Measurements from ENCODE around the gene EVX2. TPM values are rescaled to one million over a fixed set of nuclear protein-coding genes. Genes with fewer than 3 reads are reported as not detected.
A peak's percentile ranks its signal among the peaks of the same experiment; 100 is the strongest.

The EVX2 gene
- total RNA-seq, 1 donor from 2014 or later = not detected

GRCh38 chr2:176097820-176098365 is 14.1 kb upstream of the EVX2 start:
- Mint-ChIP-seq H3K36me3 (ENCODE audit: unreplicated experiment) (no peaks in the 10 kb centered on the region), H3K4me1 (ENCODE audit: unreplicated experiment) (peaks cover 30% of the 10 kb centered on the region), H3K9me3 (ENCODE audit: unreplicated experiment) (no peaks in the 10 kb centered on the region), H3K27me3 (ENCODE audit: unreplicated experiment) (peaks cover 93% of the 10 kb centered on the region), H3K27ac (ENCODE audit: unreplicated experiment) (no peak overlapping the region), H3K4me3 (ENCODE audit: unreplicated experiment) (peak overlapping the region; percentile 74)
- no peak for TF ChIP-seq CTCF (IDR thresholded peaks at IDR 0.05)
- no peak for DNase-seq (ENCODE audit: extremely low spot score, unreplicated experiment)

GRCh38 chr2:176096986-176097819 is 13.4 kb upstream of the EVX2 start:
- Mint-ChIP-seq H3K9me3 (ENCODE audit: unreplicated experiment) (no peaks in the 10 kb centered on the region), H3K4me1 (ENCODE audit: unreplicated experiment) (peaks cover 30% of the 10 kb centered on the region), H3K36me3 (ENCODE audit: unreplicated experiment) (no peaks in the 10 kb centered on the region), H3K27me3 (ENCODE audit: unreplicated experiment) (peaks cover 87% of the 10 kb centered on the region), H3K27ac (ENCODE audit: unreplicated experiment) (no peak overlapping the region), H3K4me3 (ENCODE audit: unreplicated experiment) (peak overlapping the region; percentile 74)
- peak; percentile 97 for TF ChIP-seq CTCF (IDR thresholded peaks at IDR 0.05)
- peak; percentile 90 for DNase-seq (ENCODE audit: extremely low spot score, unreplicated experiment)

GRCh38 chr2:176096243-176096985 is 12.7 kb upstream of the EVX2 start:
- no peak overlapping the region for H3K27ac Mint-ChIP-seq (ENCODE audit: unreplicated experiment)
- H3K9me3 Mint-ChIP-seq (ENCODE audit: unreplicated experiment) = no peaks in the 10 kb centered on the region
- H3K4me1 Mint-ChIP-seq (ENCODE audit: unreplicated experiment) = peaks cover 37% of the 10 kb centered on the region
- H3K4me3 Mint-ChIP-seq (ENCODE audit: unreplicated experiment) = peak overlapping the region; percentile 74
- no peak for DNase-seq (ENCODE audit: extremely low spot score, unreplicated experiment)
- TF ChIP-seq CTCF (IDR thresholded peaks at IDR 0.05) = no peak
- H3K36me3 Mint-ChIP-seq (ENCODE audit: unreplicated experiment) = no peaks in the 10 kb centered on the region
- peaks cover 87% of the 10 kb centered on the region for H3K27me3 Mint-ChIP-seq (ENCODE audit: unreplicated experiment)

GRCh38 chr2:176095421-176095820 is 11.7 kb upstream of the EVX2 start:
- peaks cover 37% of the 10 kb centered on the region for H3K4me1 Mint-ChIP-seq (ENCODE audit: unreplicated experiment)
- no peak for TF ChIP-seq CTCF (IDR thresholded peaks at IDR 0.05)
- H3K36me3 Mint-ChIP-seq (ENCODE audit: unreplicated experiment) = no peaks in the 10 kb centered on the region
- peak; percentile 23 for DNase-seq (ENCODE audit: extremely low spot score, unreplicated experiment)
- H3K27me3 Mint-ChIP-seq (ENCODE audit: unreplicated experiment) = peaks cover 87% of the 10 kb centered on the region
- no peak overlapping the region for H3K4me3 Mint-ChIP-seq (ENCODE audit: unreplicated experiment)
- H3K9me3 Mint-ChIP-seq (ENCODE audit: unreplicated experiment) = no peaks in the 10 kb centered on the region
- H3K27ac Mint-ChIP-seq (ENCODE audit: unreplicated experiment) = no peak overlapping the region

GRCh38 chr2:176094349-176094748 is 10.6 kb upstream of the EVX2 start:
- peak; percentile 30 for DNase-seq (ENCODE audit: extremely low spot score, unreplicated experiment)
- TF ChIP-seq CTCF (IDR thresholded peaks at IDR 0.05) = no peak
- Mint-ChIP-seq H3K27me3 (ENCODE audit: unreplicated experiment) (peaks cover 89% of the 10 kb centered on the region), H3K4me3 (ENCODE audit: unreplicated experiment) (no peak overlapping the region), H3K4me1 (ENCODE audit: unreplicated experiment) (peaks cover 37% of the 10 kb centered on the region), H3K27ac (ENCODE audit: unreplicated experiment) (no peak overlapping the region), H3K36me3 (ENCODE audit: unreplicated experiment) (no peaks in the 10 kb centered on the region), H3K9me3 (ENCODE audit: unreplicated experiment) (no peaks in the 10 kb centered on the region)

All from osteocyte (in vitro differentiated cells).